HG02840 (cell line): ENCODE measurements around the gene H3-3A.

ENCODE experiments used
- ATAC-seq: cut with Tn5 transposase; IDR thresholded peaks from one replicate; pipeline ENCODE4 v1.9.1; 2021; ENCODE audit warnings: mild to moderate bottlenecking, moderate library complexity, moderate number of reproducible peaks; ENCODE audit not compliant: unreplicated experiment, low FRiP score

The H3-3A gene

DNA sequence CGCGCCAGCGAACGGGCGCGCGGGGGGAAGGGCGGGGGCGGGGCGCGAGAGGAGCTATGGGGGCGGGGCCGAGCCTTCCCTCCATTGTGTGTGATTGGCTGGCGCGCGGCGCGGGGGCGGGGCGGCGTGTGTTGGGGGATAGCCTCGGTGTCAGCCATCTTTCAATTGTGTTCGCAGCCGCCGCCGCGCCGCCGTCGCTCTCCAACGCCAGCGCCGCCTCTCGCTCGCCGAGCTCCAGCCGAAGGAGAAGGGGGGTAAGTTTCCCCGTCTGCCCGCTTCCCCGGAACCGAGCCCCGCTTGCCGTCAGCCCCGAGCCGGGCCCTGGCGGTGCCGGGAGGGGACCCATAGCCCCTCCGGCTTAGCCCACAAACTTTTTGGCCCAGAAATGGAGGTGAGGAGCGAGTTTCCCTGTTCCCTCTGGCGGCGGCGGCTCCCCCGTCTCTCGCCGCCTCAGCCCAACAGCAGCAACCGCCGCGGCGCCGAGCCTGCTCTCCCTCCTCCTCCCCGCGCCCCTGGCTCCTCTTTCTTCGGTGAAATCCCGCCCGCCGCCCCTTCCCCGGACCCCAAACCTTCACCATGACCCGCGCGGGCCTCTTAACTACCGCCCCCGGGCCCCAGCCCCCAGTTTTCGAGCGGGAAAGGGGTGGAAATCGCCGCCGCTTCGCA lies at the start of gene H3-3A:
Gene H3-3A, plus strand, starts transcription at position 159 of the 666 bp plus-strand sequence. CDS start 1,636 bp downstream, outside the sequence.
- peak; percentile 70 for ATAC-seq

DNA sequence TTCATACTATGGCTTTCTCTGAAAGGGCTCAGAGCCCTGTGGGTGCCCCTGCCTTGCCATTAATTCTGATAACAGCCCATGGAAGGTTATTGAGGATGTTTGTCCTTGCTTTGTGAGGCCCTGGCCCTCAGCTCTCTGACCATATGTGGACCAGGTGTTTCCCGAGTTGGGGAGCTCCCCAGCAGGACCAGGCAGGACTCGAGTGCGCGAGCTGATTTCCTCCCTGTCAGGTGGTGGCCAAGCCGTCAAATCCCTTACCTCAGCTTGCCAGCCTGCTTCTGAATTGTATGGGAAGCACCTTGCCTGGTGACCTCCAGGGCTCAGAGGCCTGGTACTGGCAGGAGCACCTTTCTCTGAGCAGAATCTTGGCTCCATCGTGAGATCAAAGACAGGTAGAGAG lies 45.4 kb upstream of the H3-3A start:
- no peak for ATAC-seq

DNA sequence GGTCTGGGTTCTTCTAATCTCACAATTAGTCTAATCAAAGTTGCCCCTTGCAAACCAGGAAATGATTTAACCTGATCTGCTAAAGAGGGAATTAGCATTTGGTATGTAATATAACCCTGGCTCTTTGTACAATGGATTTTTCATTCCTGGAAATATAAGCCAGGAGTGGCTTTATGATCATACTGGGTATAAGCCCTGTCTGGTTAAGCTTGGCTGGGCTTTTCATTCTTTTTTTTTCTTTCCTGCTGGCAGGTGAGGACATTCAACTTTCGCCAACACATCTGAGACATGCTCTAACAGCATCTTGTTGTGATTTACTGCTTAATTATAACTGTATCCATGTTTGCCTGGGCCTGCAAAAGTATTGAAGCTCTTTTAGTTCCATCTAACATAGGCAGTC lies 42.9 kb upstream of the H3-3A start:
- no peak for ATAC-seq

DNA sequence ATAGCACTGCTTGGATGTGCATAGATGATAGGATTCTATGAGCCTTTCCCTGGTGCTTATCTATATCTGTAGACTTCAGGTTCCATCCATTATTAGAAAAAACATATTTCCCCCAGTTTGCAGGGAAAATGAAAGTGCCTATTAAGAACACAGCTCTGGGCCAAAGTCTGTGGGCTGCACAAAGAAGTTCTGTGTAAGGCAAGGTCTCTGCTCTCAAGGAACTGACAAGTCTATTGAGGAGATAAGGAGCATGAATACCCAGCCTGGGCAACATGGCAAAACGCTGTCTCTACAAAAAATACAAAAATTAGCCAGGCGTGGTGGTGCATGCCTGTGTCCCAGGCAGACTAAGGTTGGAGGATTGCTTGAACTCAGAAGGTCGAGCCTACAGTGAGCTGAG lies 41.1 kb upstream of the H3-3A start:
- no peak for ATAC-seq

DNA sequence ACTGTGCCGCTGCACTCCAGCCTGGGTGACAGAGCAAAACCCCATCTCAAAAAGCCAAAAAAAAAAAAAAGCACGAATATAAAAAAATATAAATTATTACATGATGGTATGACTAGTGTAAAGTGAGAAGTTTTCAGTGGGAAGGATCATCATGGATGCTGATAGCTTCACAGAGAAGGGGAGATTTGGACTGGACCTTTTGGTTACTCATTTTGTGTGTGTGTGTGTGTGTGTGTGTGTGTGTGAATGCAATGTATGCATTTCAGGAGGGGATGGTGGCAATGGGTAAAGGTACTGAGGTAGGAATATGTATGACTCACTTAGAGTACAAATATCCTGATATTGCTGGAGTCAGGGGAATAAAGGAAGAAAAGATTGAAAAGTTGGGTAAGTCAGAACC lies 40.7 kb upstream of the H3-3A start:
- ATAC-seq: no peak

DNA sequence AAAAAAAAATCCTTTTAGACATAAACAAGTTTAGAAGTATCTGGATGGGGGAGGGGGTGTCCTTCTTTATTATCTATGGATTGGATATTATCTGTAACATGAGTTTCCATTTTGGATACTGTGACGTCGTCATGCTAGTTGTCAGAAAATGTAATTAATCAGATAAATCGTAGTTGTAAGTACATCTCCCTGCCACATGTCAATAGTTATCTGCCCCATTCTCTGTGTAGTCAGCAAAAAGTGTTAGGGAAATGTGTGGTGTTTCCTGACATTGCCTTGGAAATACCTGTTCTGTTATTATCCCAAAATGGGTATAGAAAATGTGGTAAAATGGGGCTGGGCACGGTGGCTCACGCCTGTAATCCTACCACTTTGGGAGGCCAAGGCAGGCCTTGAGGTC lies 38.8 kb upstream of the H3-3A start:
- no peak for ATAC-seq

DNA sequence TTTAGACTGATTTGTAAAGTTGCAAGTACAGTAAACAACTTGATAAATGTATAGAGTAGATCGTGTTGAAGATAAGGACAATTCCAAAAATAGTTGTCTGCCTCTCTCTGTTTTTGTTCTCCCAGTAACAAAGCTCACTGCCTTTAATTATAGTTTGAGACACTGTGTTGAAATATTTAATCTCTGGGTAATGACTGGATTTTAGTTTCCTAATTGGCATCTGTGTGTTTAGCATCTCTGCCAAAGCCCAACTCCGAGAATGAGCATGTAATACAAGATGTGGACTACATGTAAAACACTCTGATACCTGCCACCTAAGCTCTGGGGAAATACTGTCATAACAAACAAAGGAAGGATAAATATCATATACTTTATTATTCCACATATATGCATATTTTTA lies 35.7 kb upstream of the H3-3A start:
- ATAC-seq: no peak

DNA sequence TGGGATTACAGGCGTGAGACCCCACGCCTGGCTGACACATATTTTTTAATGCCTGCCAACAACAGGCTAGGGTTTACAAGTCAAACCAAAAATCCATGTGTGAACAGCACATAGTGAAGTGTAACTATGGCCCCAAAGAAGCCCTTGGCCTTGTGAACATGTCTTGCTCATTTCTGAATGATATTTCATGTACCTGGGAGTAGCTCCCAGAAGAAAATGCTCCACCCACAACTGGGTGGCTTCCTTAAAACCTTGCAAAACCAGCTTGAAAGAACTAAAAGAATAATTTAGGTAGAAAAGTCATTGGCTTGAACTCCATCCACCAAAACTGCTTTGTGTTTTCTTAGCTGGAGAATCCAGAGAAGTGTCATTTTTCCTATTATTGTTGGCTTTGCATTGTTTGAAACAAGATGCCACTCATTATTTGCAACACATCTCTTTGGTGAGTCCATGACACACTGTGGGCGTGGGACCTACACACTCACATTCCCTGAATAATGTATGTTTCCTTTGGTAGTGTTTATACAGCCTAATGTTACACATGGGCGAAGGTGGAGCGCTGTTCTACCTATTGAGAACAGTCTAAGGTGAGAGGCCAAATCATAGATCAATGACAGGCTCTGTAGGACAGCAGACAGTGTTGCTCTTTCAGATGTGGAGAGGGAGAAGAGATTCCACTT lies 34.8 kb upstream of the H3-3A start:
- no peak for ATAC-seq

DNA sequence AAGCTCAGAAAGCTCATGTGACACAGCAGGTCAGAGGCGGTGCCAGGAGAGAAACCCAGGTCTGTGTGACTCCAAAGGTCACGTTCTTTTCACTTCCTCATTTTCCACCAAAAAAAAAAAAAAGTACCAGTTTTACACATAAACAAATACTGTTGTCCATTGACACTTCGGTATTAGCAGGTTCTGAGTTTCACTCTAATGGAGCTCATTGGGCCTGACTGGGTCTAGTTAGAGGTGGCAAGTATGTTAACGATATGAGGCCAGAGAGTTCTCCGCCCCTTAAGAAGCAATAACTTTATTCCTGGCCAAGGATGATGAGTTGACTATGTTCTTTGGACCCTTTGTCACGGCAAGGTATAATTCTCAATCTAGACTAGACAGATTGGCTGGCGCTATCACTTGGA lies 33.4 kb upstream of the H3-3A start:
- peak; percentile 78 for ATAC-seq

DNA sequence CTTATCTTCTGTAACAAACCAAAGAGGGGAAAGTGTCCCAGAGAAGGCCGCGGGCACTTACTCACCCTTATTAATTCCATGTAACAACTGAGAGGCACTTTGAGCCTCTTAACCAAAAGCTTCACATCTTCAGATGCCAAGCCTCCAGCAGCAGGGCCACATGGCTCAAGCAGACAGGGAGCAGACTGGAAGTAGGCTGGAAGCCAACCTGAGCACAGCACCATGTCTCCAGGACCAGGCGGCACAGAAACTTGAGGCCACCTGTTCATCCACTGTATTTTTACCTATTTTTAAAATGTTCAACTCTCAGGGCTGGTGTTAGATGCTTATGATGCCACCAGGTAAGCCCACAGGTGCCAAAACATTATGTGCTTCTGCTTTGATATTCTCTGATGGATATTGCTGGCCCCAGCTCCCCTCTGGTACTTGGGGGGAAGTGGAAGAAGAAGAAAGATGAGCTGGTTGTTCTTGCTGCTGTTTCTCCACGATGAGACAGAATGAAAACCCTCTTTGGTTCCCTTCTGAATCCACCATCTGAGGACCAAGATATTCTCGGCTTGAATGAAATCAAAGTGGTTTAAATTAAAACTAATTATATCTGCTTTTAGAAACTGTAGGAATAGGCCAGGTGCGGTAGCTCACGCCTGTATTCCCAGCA lies 32.8 kb upstream of the H3-3A start:
- no peak for ATAC-seq

DNA sequence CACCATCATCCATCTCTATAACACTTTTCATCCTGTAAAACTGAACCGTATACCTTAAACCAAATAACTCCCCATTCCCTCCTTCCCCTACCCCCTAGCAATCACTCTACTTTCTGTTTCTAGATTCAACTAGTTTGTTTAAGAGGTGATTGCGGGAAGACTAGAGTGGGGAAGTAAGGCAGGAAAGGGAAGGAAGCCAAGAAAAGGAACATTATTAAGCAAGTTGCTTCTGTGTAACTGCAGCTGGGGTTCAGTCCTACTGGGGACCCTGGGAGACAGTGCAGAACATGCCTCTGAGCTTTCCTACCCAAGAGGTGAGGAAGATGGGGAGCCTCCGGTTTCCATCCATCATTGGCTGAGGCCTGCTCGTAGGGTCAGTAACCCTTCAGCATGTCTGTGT lies 28.9 kb upstream of the H3-3A start:
- no peak for ATAC-seq

DNA sequence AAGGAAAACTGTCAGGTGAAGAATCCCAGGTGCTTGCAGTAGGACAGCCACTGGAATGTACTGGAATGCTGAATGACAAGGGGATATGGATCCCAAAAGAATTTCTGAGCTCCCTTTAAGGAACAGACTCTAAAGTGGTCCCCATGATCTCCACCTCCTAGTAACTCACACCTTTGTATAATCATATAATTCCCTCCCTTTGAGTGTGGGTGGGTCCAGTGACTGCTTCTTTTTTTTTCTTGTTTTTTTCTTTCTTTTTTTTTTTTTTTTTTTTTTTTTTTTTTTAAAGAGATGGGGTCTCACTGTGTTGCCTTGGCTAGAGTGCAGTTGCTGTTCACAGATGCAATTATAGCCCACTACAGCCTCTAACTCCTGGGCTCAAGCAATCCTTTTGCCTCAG lies 28.5 kb upstream of the H3-3A start:
- no peak for ATAC-seq

DNA sequence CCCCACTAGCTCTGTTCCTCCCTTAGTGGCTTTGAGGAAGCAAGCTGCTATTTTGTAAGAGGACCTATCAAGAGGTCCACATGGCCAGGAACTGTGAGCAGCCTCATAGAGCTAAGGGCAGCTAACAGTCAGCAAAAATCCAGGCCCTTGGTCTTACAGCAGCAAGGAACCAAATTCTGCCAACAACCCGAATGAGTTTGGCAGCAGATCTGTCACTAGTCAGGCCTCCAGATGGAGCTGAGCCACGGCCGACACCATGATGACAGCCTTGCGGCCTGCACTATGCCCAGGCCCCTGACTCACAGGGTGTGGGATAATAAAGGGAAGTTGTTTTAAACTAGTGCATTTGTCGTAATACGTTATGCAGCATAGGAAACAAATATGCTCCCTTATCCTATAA lies 28.0 kb upstream of the H3-3A start:
- ATAC-seq: no peak

DNA sequence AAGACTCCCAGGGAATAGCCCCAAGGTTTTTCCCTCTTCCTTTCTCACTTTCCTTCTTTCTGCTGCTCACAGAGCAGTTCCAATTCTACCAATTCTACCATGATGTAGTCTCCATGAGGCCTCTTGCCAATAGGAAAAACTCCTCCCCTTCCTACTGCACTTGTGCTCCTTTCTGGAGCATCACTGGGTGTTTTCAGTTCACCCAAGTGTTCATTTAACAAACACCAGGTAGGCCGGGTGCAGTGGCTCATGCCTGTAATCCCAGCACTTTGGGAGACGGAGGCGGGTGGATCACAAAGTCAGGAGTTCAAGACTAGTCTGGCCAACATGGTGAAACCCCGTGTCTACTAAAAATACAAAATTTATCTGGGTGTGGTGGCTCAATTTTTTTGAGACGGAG lies 26.6 kb upstream of the H3-3A start:
- ATAC-seq: no peak

DNA sequence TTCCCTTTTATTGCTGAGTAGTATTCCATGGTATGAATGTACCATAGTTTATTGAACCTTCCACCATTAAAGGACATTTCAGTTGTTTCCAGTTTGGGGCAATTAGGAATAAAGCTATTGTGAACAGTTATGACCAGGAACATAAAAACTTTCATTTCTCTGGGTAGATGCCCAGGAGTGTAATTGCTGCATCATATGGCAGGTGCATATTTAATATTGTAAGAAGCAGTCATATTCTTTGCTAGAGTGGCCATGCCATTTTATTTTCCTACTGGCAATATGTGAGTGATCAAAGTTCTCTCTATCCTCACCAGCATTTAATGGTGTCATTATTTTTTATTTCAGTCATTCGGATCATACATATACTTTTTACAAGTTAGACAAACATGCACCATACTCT lies 23.9 kb upstream of the H3-3A start:
- no peak for ATAC-seq

DNA sequence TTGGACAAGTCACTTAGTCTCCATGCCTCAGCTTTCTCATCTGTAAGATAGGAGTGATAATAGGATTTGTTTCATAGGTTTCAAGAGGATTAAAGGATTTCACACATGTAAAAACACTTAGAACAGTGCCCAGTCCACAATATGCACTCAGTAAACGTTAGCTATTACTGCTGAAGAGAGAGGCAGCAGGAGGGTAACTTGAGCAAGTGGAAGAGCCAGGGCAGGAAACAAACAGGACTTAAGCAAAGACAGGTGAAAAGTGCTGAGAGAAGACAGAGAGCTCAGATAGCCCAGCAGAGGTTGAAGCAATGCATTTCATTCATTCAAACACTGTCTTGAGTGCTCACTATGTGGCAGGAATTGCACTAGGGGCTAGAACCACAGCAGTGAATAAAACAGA lies 21.1 kb upstream of the H3-3A start:
- no peak for ATAC-seq

DNA sequence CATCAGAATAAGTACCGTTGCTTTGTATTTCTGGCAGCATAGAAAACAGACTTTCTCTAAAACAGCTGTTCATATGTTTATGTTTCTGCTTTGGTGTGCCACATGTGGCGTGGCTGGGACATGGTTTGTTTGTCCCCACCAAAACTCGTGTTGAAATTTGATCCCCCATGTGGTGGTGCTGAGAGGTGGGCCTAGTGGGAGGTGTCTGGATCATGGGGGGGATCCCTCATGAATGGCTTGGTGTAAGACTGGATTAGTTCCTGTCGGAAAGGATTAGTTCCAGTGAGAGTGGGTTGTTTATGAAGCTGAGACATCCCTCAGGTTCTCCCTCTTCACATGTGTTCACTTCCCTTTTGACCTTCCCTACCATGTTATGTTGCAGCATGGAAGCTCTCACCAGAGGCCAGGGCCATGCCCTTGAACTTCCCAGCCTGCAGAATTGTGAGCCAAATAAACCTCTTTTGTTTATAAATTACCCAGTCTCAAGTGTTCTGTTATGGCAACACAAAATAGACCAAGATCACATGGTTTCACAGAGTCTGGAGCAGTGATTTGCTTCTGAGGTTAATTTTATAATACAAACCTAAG lies 17.9 kb upstream of the H3-3A start:
- no peak for ATAC-seq

DNA sequence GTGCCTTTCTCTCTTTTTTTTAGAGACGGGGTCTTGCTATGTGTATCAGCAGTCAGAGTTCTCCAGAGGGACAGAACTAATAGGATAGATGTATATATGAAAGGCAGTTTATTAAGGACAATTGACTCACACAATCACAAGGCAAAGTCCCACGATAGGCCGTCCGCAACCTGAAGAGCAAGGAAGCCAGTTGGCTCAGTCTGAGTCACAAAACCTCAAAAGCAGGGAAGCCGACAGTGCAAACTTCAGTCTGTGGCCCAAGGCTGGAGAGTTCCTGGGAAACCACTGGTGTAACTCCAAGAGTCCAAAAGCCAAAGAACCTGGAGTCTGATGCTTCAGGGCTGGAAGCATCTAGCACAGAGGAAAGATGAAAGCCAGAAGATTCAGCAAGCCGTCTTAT lies 16.3 kb upstream of the H3-3A start:
- ATAC-seq: no peak

DNA sequence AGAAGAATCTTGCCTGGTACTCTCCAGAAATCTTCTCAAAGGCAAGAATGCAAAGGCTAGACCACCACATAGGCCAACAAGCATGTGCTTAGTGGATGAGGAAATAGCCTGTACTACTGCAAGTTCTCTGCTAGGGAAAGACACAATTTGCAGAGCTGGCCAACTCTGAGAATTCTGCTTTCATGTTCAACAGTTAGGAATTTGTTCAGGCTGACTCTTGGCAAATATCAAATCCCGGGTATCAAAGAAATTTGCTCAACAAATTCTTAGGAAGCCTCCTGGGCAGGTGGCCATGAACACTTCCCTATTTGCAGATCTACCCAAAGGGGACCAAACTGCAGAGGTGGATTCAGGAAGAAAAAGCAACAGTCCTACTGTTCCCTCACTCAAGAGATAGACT lies 15.0 kb upstream of the H3-3A start:
- ATAC-seq: no peak

DNA sequence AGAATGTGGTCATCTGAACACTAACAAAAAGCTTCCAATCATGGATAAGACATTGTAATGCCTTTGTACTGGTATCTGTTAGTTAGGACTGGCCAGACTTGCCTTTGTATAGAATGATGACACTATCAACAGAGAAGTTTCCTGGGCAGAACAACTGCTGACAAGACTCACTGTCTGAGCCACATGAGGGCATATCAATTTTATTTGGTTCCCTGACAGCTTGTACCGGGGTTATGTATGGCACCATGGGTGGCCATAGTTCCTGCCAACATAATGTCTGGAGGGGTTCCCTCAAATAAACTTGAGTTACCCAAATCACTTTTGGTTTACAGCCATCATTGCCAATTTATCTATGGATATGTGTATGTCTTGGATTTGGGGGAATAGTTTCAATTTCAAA lies 13.6 kb upstream of the H3-3A start:
- ATAC-seq: no peak

DNA sequence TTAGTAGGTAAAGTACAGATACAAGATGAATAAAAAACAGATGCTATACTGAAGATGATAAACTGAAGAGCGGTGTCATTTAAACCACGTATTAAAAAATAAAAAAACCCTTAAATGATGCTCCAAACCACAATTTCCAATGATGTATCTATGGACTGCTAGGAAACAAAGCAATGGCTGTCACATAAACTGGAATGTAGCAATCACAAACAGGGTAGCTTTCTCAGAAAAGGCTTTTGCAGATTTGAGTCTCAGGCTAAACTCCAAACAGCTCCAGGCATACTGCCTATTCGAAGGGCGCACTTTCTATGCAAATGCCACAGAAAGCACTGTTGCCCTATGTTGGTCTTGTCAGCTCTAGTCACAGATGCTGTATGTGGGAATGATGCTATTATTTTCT lies 12.4 kb upstream of the H3-3A start:
- ATAC-seq: no peak

DNA sequence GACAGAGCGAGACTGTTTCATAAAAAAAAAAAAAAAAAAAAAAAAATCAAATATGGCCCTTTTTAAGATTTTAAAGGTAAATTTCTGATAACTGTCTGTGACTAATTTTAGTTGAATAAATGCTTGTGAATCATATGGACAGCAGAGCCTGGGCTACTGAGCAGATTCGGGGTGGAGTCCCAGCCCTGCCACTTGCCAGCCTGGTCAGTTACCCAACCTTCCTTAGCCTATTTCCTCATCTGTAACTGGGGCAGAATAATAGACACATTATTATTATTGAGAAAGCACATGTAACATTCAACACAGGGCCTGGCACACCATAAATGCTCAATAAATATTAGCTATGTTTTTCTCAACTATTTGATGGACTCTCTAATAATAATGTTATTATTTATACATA lies 11.2 kb upstream of the H3-3A start:
- no peak for ATAC-seq
